K562 (cell line): Measurements from ENCODE around the gene KLHL41. TPM values are rescaled to one million over a fixed set of nuclear protein-coding genes. Genes with fewer than 3 reads are reported as not detected.

Source experiments
- ARNT ChIP-seq, 2 experiments: fragments of 450-650 bp; IDR thresholded peaks; 2 replicates each; pipeline ENCODE4 v1.6.1; 2016; ENCODE audit warnings: mild to moderate bottlenecking in 1 of 2
- ATF4 ChIP-seq: fragments of 450-650 bp; formaldehyde crosslinking; IDR thresholded peaks from 2 replicates; pipeline ENCODE4 v1.4.0; 2022; ENCODE audit warnings: mild to moderate bottlenecking, moderate library complexity
- CHD2 ChIP-seq: IDR thresholded peaks from 2 replicates; pipeline ENCODE4 v1.6.1; 2011; ENCODE audit warnings: low read depth, low read length
- EP400 ChIP-seq: fragments of 450-650 bp; IDR thresholded peaks from 2 replicates; pipeline ENCODE4 v1.6.1; 2017; ENCODE audit warnings: antibody characterized with exemption, mild to moderate bottlenecking, moderate library complexity
- ESRRB ChIP-seq: fragments of 250-450 bp; sonication (Bioruptor Pico); IDR thresholded peaks from 2 replicates; pipeline ENCODE4 v1.5.0; 2020; ENCODE audit warnings: mild to moderate bottlenecking, moderate library complexity, borderline replicate concordance
- GTF3C2 ChIP-seq: IDR thresholded peaks from 3 replicates; pipeline ENCODE4 v1.6.1; 2011; ENCODE audit warnings: borderline replicate concordance, mild to moderate bottlenecking, moderate library complexity; ENCODE audit not compliant: insufficient read length; ENCODE audit errors: extremely low read depth
- JUND ChIP-seq, 2 experiments: IDR thresholded peaks; 2 replicates in 1 of 2; 3 replicates in 1 of 2; pipeline ENCODE4 v1.6.1; 2011; ENCODE audit warnings: borderline replicate concordance in 2 of 2, low read depth in 2 of 2, low read length in 2 of 2, improper control_type of control experiment in 1 of 2, missing biosample characterization in 1 of 2, missing genetic modification characterization in 1 of 2, missing genetic modification reagents in 1 of 2
- NCOA4 ChIP-seq: fragments of 450-650 bp; IDR thresholded peaks from 2 replicates; pipeline ENCODE4 v1.6.1; 2018; ENCODE audit warnings: mild to moderate bottlenecking; ENCODE audit not compliant: partially characterized antibody
- NELFE ChIP-seq: IDR thresholded peaks from 2 replicates; pipeline ENCODE4 v1.6.1; 2011; ENCODE audit warnings: mild to moderate bottlenecking; ENCODE audit not compliant: insufficient read depth, insufficient read length
- PCBP2 ChIP-seq: fragments of 200-400 bp; formaldehyde crosslinking; IDR thresholded peaks from 2 replicates; pipeline ENCODE4 v1.6.1; 2018; ENCODE audit warnings: low read length, low read depth, mild to moderate bottlenecking, moderate library complexity; ENCODE audit not compliant: poor library complexity, severe bottlenecking
- POLR2G ChIP-seq: fragments of 200-400 bp; formaldehyde crosslinking; IDR thresholded peaks from 2 replicates; pipeline ENCODE4 v1.6.1; 2017; ENCODE audit warnings: low read depth, mild to moderate bottlenecking, antibody characterized with exemption, low read length, moderate library complexity
- PURB ChIP-seq: sonication (generic); formaldehyde crosslinking; IDR thresholded peaks from 2 replicates; pipeline ENCODE4 v1.9.0; 2021; ENCODE audit warnings: low read depth, mild to moderate bottlenecking, missing genetic modification reagents
- RNF2 ChIP-seq: sonication (generic); IDR thresholded peaks from 2 replicates; pipeline ENCODE4 v1.6.1; 2016
- SUPT5H ChIP-seq: fragments of 450-650 bp; IDR thresholded peaks from 2 replicates; pipeline ENCODE4 v1.6.1; 2016
- TBL1XR1 ChIP-seq, 2 experiments: IDR thresholded peaks; 2 replicates each; pipeline ENCODE4 v1.6.1; 2012; ENCODE audit warnings: improper control_type of control experiment in 2 of 2, low read length in 2 of 2, mild to moderate bottlenecking in 1 of 2
- TSC22D4 ChIP-seq: fragments of 450-650 bp; IDR thresholded peaks from 2 replicates; pipeline ENCODE4 v1.6.1; 2016; ENCODE audit warnings: missing genetic modification characterization, missing biosample characterization, control low read depth
- ZBTB12 ChIP-seq: fragments of 250-450 bp; sonication (Bioruptor Pico); IDR thresholded peaks from 2 replicates; pipeline ENCODE4 v1.4.0; 2020
- ZBTB7A ChIP-seq: IDR thresholded peaks from 2 replicates; pipeline ENCODE4 v1.6.1; 2011; ENCODE audit warnings: low read depth, mild to moderate bottlenecking, low read length, moderate library complexity, borderline replicate concordance; ENCODE audit not compliant: control insufficient read depth
- ZNF134 ChIP-seq: fragments of 250-450 bp; sonication (Bioruptor Pico); conservative IDR thresholded peaks from 2 replicates; pipeline ENCODE4 v1.4.0; 2020
- ZNF165 ChIP-seq: fragments of 250-450 bp; sonication (Bioruptor Pico); IDR thresholded peaks from 2 replicates; pipeline ENCODE4 v1.4.0; 2020; ENCODE audit warnings: borderline replicate concordance
- ZNF217 ChIP-seq: sonication (generic); formaldehyde crosslinking; IDR thresholded peaks from 2 replicates; pipeline ENCODE4 v1.8.0; 2022; ENCODE audit warnings: mild to moderate bottlenecking, missing genetic modification reagents
- ZNF324 ChIP-seq: fragments of 250-450 bp; sonication (Bioruptor Pico); IDR thresholded peaks from 2 replicates; pipeline ENCODE4 v1.4.0; 2020; ENCODE audit warnings: mild to moderate bottlenecking
- ZNF699 ChIP-seq: fragments of 250-450 bp; sonication (Bioruptor Pico); IDR thresholded peaks from 2 replicates; pipeline ENCODE4 v1.8.0; 2021; ENCODE audit warnings: mild to moderate bottlenecking, moderate library complexity; ENCODE audit not compliant: insufficient replicate concordance
- ZSCAN29 ChIP-seq: fragments of 450-650 bp; IDR thresholded peaks from 2 replicates; pipeline ENCODE4 v1.6.1; 2017
- polyA plus RNA-seq, 8 experiments: library from polyadenylated mRNA; depleted of rRNA in 4 of 8; stranded (reverse) in 5 of 8; unstranded in 3 of 8; fragments of >200 nt; fragmentation: Nextera tagmentation in 2 of 8; fragmentation: Illumina TruSeq in 1 of 8; extraction: Ambion mirVana in 2 of 8; extraction: Trizol in 1 of 8; gene quantifications; 2 replicates each; pipeline versions ENCODE4 v1.2.1 to v1.2.3, GENCODE V29; 2011 to 2014; ENCODE audit warnings: inconsistent platforms in 1 of 8, missing spikeins in 1 of 8
- total RNA-seq, 7 experiments: library from RNA; depleted of rRNA in 6 of 7; stranded (reverse); fragments of >200 nt in 6 of 7; fragmentation: Illumina TruSeq in 2 of 7; extraction: Trizol in 2 of 7; gene quantifications; 2 replicates each; pipeline versions ENCODE4 v1.2.1 to v1.2.3, GENCODE V29; 2011 to 2021; ENCODE audit warnings: low replicate concordance in 1 of 7

The KLHL41 gene
- total and polyA plus RNA-seq, 9 of the 15 experiments (the other 6 are each of a cell fraction or from before 2014, with no cell fraction given): 0.05 to 1.5 (median 0.09) TPM

- TF ChIP-seq NELFE (no peak), ZNF217 (CRISPR knock-in tag) (no peak), PCBP2 (no peak), NCOA4 (no peak), ESRRB (CRISPR knock-in tag) (no peak), TSC22D4 (tag) (no peak), ATF4 (CRISPR knock-in tag) (0 out of 2 replicates have a peak, but pooled peaks have one; percentile 17), EP400 (peak; percentile 73; the same call in 1 of the 2 replicates), ZNF699 (no peak), TBL1XR1 (IDR thresholded peaks at IDR 0.05; ENCODE audit: low read length in 2 of 2) (peak in 1 of 2 experiments; percentile 7; a peak in 1 of 4 replicates), GTF3C2 (no peak), ZBTB12 (peak; percentile 84), PURB (CRISPR knock-in tag) (no peak), JUND (IDR thresholded peaks at IDR 0.05; ENCODE audit: borderline replicate concordance, low read depth, low read length) (peak; percentile 1; the same call in 1 of the 2 replicates), JUND (tag; IDR thresholded peaks at IDR 0.05; ENCODE audit: borderline replicate concordance, low read depth, low read length) (peak; percentile 55; the same call in 1 of the 3 replicates), POLR2G (peak; percentile 89), ARNT (IDR thresholded peaks at IDR 0.05) (no peak), ZNF165 (CRISPR knock-in tag) (peak; percentile 88; the same call in 1 of the 2 replicates), ZSCAN29 (no peak), ZBTB7A (peak; percentile 45; the same call in 1 of the 2 replicates), ZNF134 (CRISPR knock-in tag) (0 out of 2 replicates have a peak, but pooled peaks have one; percentile 56), CHD2 (peak; percentile 91), SUPT5H (peak; percentile 71), RNF2 (peak; percentile 80), ZNF324 (CRISPR knock-in tag) (no peak)
Measured at GRCh38 chr2:169479257-169480078, 30.0 kb upstream of the KLHL41 start, which contains the start of gene BBS5 (continued).
